Stimulated activated CD8-positive, alpha-beta memory T cell treated with anti-CD3 and anti-CD28 coated beads, Interleukin-15, amount 100 ng/mL, for 48 hours (primary cell): ENCODE results near the gene SVOPL.
A peak's percentile ranks its signal among the peaks of the same experiment; 100 is the strongest.

ENCODE experiments used
- DNase-seq, 2 donors: peaks; one replicate each; pipeline ENCODE4 v3.0.0-alpha.2; 2020; ENCODE audit warnings: low read depth in 2 of 2

The SVOPL gene

GRCh38 chr7:138661069-138661635 is 40.0 kb downstream of the SVOPL start:
- DNase-seq, result no peak

- no peak for DNase-seq
These were observed 42.3 kb downstream of the SVOPL start for GRCh38 chr7:138658889-138659288.

- no peak for DNase-seq
These were observed 43.2 kb downstream of the SVOPL start for GRCh38 chr7:138657854-138658386.

GRCh38 chr7:138656952-138657351 is 44.2 kb downstream of the SVOPL start:
- no peak for DNase-seq

- no peak for DNase-seq
These were observed 46.5 kb downstream of the SVOPL start for GRCh38 chr7:138654616-138655015.

GRCh38 chr7:138649506-138649905 is 51.7 kb downstream of the SVOPL start:
- no peak for DNase-seq

- no peak for DNase-seq
These were observed 55.9 kb downstream of the SVOPL start for GRCh38 chr7:138645284-138645683.

- no peak for DNase-seq
These were observed 68.1 kb downstream of the SVOPL start for GRCh38 chr7:138632826-138633602.

GRCh38 chr7:138632384-138632783 is 68.8 kb downstream of the SVOPL start:
- no peak for DNase-seq

- DNase-seq, result no peak
These were observed 71.0 kb downstream of the SVOPL start for GRCh38 chr7:138630059-138630610.

- DNase-seq, result no peak
These were observed 73.8 kb downstream of the SVOPL start for GRCh38 chr7:138627361-138627760.

- no peak for DNase-seq
These were observed 74.3 kb downstream of the SVOPL start for GRCh38 chr7:138626846-138627245.

- DNase-seq, result no peak
These were observed 75.3 kb downstream of the SVOPL start for GRCh38 chr7:138625849-138626230.

GRCh38 chr7:138625084-138625848 is 75.9 kb downstream of the SVOPL start:
- no peak for DNase-seq

- DNase-seq, result no peak
These were observed 78.3 kb downstream of the SVOPL start for GRCh38 chr7:138622841-138623240.

GRCh38 chr7:138618933-138619332 is 82.2 kb downstream of the SVOPL start:
- no peak for DNase-seq

GRCh38 chr7:138618506-138618905 is 82.7 kb downstream of the SVOPL start:
- DNase-seq, result no peak

GRCh38 chr7:138616085-138616484 is 85.1 kb downstream of the SVOPL start:
- no peak for DNase-seq

GRCh38 chr7:138613630-138614029 is 87.5 kb downstream of the SVOPL start:
- no peak for DNase-seq

GRCh38 chr7:138610671-138611170 is 90.4 kb downstream of the SVOPL start:
- no peak for DNase-seq

- peak; percentile 4 to 11 for DNase-seq
These were observed 92.9 kb downstream of the SVOPL start for GRCh38 chr7:138608275-138608674.
